SK-N-SH treated with all-trans-retinoic acid at 6 μM for 48 hours (cell line): ENCODE measurements around the gene LRPPRC.
"Not testable (repeated sequence)": the region's sequence is repeated elsewhere in the genome, so short reads cannot be mapped to it uniquely, and the experiment has no call there.

ENCODE experiments used
- ATAC-seq: fragments of 200-7000 bp; cut with Tn5 transposase; 3 replicates; pipeline ENCODE4 v1.9.1; 2020; ENCODE audit warnings: mild to moderate bottlenecking, moderate library complexity
- ARNTL ChIP-seq: fragments of 450-650 bp; formaldehyde crosslinking; IDR thresholded peaks from 2 replicates; pipeline ENCODE4 v1.5.0; 2020; ENCODE audit warnings: low read depth, mild to moderate bottlenecking, moderate library complexity, borderline replicate concordance
- BACH2 ChIP-seq: fragments of 250-450 bp; sonication (Bioruptor Pico); IDR thresholded peaks from 2 replicates; pipeline ENCODE4 v1.9.0; 2021; ENCODE audit warnings: mild to moderate bottlenecking, borderline replicate concordance
- CSDC2 ChIP-seq: fragments of 250-450 bp; sonication (Bioruptor Pico); IDR thresholded peaks from 2 replicates; pipeline ENCODE4 v1.5.0; 2020; ENCODE audit warnings: mild to moderate bottlenecking, moderate library complexity
- ESRRG ChIP-seq: fragments of 250-450 bp; sonication (Bioruptor Pico); IDR thresholded peaks from 2 replicates; pipeline ENCODE4 v1.6.1; 2021; ENCODE audit warnings: mild to moderate bottlenecking
- ISL1 ChIP-seq: fragments of 250-450 bp; sonication (Bioruptor Pico); IDR thresholded peaks from 2 replicates; pipeline ENCODE4 v2.1.2; 2022; ENCODE audit warnings: mild to moderate bottlenecking, moderate library complexity
- OSR1 ChIP-seq: fragments of 250-450 bp; sonication (Bioruptor Pico); IDR thresholded peaks from 2 replicates; pipeline ENCODE4 v1.8.0; 2022; ENCODE audit warnings: moderate library complexity, mild to moderate bottlenecking, inconsistent platforms
- PATZ1 ChIP-seq: fragments of 250-450 bp; sonication (Bioruptor Pico); IDR thresholded peaks from 2 replicates; pipeline ENCODE4 v1.8.0; 2020; ENCODE audit warnings: mild to moderate bottlenecking, moderate library complexity, borderline replicate concordance
- PPARA ChIP-seq: fragments of 250-450 bp; sonication (Bioruptor Pico); IDR thresholded peaks from 2 replicates; pipeline ENCODE4 v1.5.0; 2020; ENCODE audit warnings: mild to moderate bottlenecking, borderline replicate concordance
- RARB ChIP-seq: fragments of 250-450 bp; sonication (Bioruptor Pico); IDR thresholded peaks from 2 replicates; pipeline ENCODE4 v1.8.0; 2021; ENCODE audit warnings: mild to moderate bottlenecking, moderate library complexity
- TOX ChIP-seq: fragments of 250-450 bp; sonication (Bioruptor Pico); IDR thresholded peaks from 2 replicates; pipeline ENCODE4 v1.8.0; 2021; ENCODE audit warnings: mild to moderate bottlenecking, moderate library complexity, borderline replicate concordance
- ZFP30 ChIP-seq: fragments of 450-650 bp; formaldehyde crosslinking; IDR thresholded peaks from 2 replicates; pipeline ENCODE4 v1.5.0; 2022; ENCODE audit warnings: mild to moderate bottlenecking, moderate library complexity
- ZNF565 ChIP-seq: fragments of 450-650 bp; formaldehyde crosslinking; conservative IDR thresholded peaks from 2 replicates; pipeline ENCODE4 v1.5.0; 2020; ENCODE audit warnings: low read depth, mild to moderate bottlenecking, moderate library complexity
- ZNF70 ChIP-seq: fragments of 450-650 bp; formaldehyde crosslinking; IDR thresholded peaks from 2 replicates; pipeline ENCODE4 v1.5.0; 2020; ENCODE audit warnings: mild to moderate bottlenecking, moderate library complexity
- ZNF8 ChIP-seq: fragments of 450-650 bp; formaldehyde crosslinking; IDR thresholded peaks from 2 replicates; pipeline ENCODE4 v1.5.0; 2020; ENCODE audit warnings: mild to moderate bottlenecking, moderate library complexity
- TF ChIP-seq, protein P1 (sequence below): fragments of 250-450 bp; sonication (Bioruptor Pico); IDR thresholded peaks from 2 replicates; pipeline ENCODE4 v1.5.0; 2020; ENCODE audit warnings: mild to moderate bottlenecking, moderate library complexity
- TF ChIP-seq, protein P2 (sequence below): fragments of 250-450 bp; sonication (Bioruptor Pico); IDR thresholded peaks from 2 replicates; pipeline ENCODE4 v1.8.0; 2021; ENCODE audit warnings: low read depth, mild to moderate bottlenecking, moderate library complexity, borderline replicate concordance
- TF ChIP-seq, protein P3 (sequence below): fragments of 250-450 bp; sonication (Bioruptor Pico); IDR thresholded peaks from 2 replicates; pipeline ENCODE4 v1.5.1; 2020; ENCODE audit warnings: low read depth, mild to moderate bottlenecking, moderate library complexity
- TF ChIP-seq, protein P4 (sequence below): fragments of 250-450 bp; sonication (Bioruptor Pico); IDR thresholded peaks from 2 replicates; pipeline ENCODE4 v1.5.1; 2021; ENCODE audit warnings: mild to moderate bottlenecking, moderate library complexity

Gene LRPPRC

DNA sequence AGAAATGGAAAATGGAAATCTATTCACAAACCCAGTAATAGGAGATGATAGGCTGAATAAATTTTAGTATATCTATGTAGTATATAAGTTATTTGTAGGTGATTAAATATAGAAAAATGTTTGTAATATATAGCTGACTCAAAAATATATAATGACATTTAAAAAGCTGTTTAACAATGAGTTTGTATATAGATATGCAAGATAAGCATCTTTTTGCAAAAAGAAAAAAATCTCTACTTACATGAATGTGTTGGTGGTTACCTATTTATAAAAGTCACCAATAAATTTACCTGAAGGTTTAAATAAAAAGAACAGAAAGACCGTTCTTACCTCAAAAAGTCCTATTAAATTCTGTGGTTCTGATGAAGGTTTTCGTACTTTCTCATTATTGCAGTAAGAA lies 71.3 kb downstream of the LRPPRC start:
- ATAC-seq: no peak
- TF ChIP-seq, protein P1, sequence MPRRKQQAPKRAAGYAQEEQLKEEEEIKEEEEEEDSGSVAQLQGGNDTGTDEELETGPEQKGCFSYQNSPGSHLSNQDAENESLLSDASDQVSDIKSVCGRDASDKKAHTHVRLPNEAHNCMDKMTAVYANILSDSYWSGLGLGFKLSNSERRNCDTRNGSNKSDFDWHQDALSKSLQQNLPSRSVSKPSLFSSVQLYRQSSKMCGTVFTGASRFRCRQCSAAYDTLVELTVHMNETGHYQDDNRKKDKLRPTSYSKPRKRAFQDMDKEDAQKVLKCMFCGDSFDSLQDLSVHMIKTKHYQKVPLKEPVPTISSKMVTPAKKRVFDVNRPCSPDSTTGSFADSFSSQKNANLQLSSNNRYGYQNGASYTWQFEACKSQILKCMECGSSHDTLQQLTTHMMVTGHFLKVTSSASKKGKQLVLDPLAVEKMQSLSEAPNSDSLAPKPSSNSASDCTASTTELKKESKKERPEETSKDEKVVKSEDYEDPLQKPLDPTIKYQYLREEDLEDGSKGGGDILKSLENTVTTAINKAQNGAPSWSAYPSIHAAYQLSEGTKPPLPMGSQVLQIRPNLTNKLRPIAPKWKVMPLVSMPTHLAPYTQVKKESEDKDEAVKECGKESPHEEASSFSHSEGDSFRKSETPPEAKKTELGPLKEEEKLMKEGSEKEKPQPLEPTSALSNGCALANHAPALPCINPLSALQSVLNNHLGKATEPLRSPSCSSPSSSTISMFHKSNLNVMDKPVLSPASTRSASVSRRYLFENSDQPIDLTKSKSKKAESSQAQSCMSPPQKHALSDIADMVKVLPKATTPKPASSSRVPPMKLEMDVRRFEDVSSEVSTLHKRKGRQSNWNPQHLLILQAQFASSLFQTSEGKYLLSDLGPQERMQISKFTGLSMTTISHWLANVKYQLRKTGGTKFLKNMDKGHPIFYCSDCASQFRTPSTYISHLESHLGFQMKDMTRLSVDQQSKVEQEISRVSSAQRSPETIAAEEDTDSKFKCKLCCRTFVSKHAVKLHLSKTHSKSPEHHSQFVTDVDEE (CRISPR knock-in tag): no peak
- no peak for TF ChIP-seq ZNF70
- TF ChIP-seq ZNF565: no peak
- TF ChIP-seq, protein P2, sequence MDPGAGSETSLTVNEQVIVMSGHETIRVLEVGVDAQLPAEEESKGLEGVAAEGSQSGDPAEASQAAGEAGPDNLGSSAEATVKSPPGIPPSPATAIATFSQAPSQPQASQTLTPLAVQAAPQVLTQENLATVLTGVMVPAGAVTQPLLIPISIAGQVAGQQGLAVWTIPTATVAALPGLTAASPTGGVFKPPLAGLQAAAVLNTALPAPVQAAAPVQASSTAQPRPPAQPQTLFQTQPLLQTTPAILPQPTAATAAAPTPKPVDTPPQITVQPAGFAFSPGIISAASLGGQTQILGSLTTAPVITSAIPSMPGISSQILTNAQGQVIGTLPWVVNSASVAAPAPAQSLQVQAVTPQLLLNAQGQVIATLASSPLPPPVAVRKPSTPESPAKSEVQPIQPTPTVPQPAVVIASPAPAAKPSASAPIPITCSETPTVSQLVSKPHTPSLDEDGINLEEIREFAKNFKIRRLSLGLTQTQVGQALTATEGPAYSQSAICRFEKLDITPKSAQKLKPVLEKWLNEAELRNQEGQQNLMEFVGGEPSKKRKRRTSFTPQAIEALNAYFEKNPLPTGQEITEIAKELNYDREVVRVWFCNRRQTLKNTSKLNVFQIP (CRISPR knock-in tag): no peak
- TF ChIP-seq RARB (CRISPR knock-in tag): no peak
- TF ChIP-seq, protein P3, sequence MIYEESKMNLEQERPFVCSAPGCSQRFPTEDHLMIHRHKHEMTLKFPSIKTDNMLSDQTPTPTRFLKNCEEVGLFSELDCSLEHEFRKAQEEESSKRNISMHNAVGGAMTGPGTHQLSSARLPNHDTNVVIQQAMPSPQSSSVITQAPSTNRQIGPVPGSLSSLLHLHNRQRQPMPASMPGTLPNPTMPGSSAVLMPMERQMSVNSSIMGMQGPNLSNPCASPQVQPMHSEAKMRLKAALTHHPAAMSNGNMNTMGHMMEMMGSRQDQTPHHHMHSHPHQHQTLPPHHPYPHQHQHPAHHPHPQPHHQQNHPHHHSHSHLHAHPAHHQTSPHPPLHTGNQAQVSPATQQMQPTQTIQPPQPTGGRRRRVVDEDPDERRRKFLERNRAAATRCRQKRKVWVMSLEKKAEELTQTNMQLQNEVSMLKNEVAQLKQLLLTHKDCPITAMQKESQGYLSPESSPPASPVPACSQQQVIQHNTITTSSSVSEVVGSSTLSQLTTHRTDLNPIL: no peak
- no peak for TF ChIP-seq TOX
- no peak for TF ChIP-seq OSR1
- TF ChIP-seq BACH2 (CRISPR knock-in tag): no peak
- no peak for TF ChIP-seq ISL1 (CRISPR knock-in tag)
- TF ChIP-seq ZNF8 (CRISPR knock-in tag): no peak
- TF ChIP-seq ARNTL (CRISPR knock-in tag): no peak
- TF ChIP-seq CSDC2 (CRISPR knock-in tag): no peak
- TF ChIP-seq PPARA (CRISPR knock-in tag): no peak
- TF ChIP-seq, protein P4, sequence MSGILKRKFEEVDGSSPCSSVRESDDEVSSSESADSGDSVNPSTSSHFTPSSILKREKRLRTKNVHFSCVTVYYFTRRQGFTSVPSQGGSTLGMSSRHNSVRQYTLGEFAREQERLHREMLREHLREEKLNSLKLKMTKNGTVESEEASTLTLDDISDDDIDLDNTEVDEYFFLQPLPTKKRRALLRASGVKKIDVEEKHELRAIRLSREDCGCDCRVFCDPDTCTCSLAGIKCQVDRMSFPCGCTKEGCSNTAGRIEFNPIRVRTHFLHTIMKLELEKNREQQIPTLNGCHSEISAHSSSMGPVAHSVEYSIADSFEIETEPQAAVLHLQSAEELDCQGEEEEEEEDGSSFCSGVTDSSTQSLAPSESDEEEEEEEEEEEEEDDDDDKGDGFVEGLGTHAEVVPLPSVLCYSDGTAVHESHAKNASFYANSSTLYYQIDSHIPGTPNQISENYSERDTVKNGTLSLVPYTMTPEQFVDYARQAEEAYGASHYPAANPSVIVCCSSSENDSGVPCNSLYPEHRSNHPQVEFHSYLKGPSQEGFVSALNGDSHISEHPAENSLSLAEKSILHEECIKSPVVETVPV (CRISPR knock-in tag): no peak

GRCh38 chr2:43911136-43911790 lies 84.5 kb downstream of the LRPPRC start:
- ATAC-seq: not testable (repeated sequence)

DNA sequence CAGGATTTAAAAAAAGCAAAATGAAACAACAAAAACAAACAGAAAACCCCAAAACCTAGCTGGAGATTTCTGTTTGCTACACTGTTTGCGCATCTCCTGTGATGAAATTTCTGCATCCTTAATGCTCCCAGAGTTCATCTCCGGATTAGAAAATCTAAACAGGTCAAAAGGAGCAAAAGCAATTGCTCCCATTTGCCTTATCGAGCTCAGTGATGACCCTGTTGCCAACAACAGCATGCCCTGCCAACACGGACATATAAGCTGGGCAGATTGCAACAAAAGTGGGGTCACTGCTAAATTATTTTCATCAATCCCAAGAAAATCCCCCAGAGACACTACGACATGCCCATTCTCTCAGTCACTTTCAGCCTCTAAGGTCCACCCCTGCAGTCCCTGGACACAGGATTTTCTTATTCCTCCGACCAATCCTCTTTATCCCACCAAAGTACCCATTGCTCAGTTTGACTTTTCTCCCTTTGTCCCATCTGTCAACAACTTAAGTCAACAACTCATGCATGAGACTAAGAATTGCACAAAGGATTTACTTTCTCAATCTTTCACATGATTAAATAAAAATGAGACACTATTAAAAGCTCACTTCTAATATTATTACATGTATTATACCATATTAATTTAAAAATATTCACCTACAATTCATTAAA lies 89.2 kb downstream of the LRPPRC start:
- TF ChIP-seq ESRRG (no peak), RARB (CRISPR knock-in tag) (no peak), ZFP30 (no peak), PATZ1 (CRISPR knock-in tag) (no peak), PPARA (CRISPR knock-in tag) (no peak)
- TF ChIP-seq, protein P4 (CRISPR knock-in tag): no peak
- no peak for ATAC-seq
